GM18868 (cell line): ENCODE measurements around the gene CPE.

Experiments
- ATAC-seq: cut with Tn5 transposase; IDR thresholded peaks from one replicate; pipeline ENCODE4 v1.9.1; 2021; ENCODE audit warnings: mild to moderate bottlenecking, moderate library complexity; ENCODE audit not compliant: unreplicated experiment

The CPE gene

GRCh38 chr4:165364452-165365080 lies 14.2 kb upstream of the CPE start:
- ATAC-seq, result no peak

DNA sequence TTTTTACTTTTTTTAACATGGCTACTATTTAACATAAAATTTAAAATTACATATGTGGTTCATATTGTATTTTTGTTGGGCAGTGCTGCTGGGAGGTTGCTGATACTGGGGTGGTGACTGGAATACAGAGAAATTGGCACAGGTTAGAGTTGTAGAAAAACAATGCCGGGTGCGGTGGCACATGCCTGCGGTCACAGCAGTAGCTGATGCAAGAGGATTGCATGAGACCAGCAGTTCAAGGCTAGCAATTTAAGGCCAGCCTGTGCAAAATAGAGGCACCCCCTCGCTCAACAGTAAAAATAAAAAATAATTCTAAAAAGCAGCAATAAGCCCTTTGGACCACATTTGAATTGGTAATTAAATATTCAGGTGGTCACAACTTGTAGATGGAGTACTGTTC lies 11.8 kb upstream of the CPE start:
- no peak for ATAC-seq

- no peak for ATAC-seq
Measured at GRCh38 chr4:165368114-165368513, 10.7 kb upstream of the CPE start.

DNA sequence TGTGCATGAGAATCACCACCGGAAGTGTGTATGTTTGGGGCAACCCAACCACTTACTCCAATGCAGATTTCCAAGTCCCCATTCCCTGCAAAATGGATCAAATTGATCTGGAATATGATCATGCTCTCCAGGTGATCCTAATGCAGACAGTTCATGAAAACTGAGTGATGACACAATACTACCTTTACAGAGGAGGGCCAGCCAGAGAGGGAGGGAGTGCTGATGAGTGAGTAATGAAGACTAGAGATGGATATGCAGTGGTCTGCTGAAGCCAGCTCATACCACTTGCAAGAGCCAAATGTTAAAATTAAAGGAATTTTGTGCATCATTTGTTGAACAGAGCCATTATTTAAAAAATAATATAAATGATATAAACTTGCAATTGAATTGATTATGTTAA lies 10.2 kb upstream of the CPE start:
- ATAC-seq, result no peak

- ATAC-seq, result no peak
Measured at GRCh38 chr4:165369522-165369921, 9.3 kb upstream of the CPE start.

- ATAC-seq, result no peak
Measured at GRCh38 chr4:165370530-165370929, 8.3 kb upstream of the CPE start.

DNA sequence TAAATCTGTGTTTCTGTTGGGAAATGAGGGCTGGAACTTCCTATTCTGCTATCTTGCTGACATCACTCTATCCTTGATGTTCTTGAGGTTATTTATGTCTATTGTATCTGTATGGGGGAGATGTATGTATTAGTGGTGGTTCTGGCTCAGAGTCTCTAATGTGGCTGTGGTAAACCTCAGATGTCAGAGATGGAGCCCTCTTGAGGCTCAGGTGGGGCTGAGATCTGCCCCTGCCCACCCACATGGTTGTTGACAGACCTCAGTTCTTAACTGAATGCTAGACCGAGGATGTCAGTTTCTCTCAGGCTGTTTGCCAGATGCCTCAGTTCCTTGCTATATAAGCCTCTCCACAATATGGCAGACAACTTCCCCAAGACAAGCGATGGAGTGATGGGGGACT lies 3.3 kb upstream of the CPE start:
- ATAC-seq, result no peak

DNA sequence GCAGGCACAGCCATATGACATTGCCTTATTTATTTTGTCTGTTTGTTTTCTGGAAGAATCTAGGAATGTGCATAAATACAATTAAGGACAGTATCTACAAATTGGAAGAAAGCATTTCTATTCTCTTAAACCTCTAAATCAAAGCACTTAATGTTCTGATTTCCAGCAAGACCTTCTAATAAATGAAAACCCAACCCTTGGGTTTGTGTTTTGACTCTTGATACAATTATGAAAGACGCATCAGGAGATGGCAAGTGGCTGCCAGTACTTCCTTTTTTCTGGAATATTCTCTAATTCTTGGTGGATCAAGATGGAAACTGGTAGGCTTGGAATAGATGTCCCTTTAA lies 437 bp upstream of the CPE start:
- ATAC-seq, result no peak

DNA sequence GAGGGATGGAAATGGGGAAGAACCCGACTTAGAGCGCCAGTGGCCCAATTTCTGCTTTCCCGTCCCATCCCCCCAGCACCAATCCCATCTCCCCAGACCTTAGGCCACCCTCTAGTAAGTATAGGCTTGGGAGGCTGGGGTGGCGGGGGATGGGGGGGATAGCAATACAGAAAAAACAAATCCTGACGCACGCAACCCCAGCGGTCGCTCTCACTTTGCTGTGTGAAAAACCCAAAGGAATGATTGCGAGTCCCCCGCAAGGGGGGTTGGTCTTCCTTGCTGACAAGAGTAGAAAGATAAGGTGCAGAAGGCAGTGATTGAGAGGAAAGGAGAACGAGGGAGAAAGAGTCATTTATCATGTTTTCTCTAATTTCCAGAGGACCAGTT lies 863 bp downstream of the CPE start:
- no peak for ATAC-seq

- no peak for ATAC-seq
Measured at GRCh38 chr4:165380805-165381204, 2.0 kb downstream of the CPE start.

GRCh38 chr4:165381821-165382373 lies 3.1 kb downstream of the CPE start:
- no peak for ATAC-seq

DNA sequence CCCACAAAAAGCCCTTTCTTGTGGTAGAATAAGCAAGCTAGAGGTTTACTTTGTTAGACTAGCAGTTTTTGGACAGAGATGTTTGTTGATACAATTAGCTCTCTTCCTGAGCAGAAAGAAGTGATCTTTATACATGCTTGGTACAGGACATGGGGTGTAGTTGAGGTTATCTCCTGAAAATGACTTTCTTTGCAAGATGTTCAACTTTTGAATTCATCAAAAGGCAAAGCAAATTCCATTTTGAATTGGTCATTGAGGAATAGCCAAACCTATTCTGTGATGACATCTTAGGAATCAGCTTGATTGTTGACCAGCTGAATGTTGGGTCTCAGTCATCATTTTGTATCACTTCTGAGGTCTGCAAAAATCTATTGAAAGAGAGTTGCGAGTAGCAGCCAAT lies 3.8 kb downstream of the CPE start:
- ATAC-seq, result no peak

- no peak for ATAC-seq
Measured at GRCh38 chr4:165383591-165384073, 4.8 kb downstream of the CPE start.

DNA sequence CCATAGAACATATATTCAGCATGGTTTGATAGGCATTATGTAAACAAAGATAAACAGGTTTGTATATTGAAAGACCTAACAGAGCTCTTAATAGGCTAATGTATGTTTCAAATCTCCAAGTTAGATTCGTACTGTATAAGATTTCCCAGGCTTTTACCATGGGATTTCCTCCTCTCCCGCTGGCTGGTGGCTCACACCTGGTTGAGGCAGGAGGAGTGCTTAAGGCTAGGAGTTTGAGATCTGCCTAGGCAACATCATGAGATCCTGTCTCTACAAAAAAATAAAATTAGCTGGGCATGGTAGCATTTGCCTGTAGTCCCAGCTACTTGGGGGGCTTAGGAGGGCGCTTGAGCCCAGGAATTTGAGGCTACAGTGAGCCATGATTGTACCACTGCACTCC lies 5.4 kb downstream of the CPE start:
- ATAC-seq, result no peak

GRCh38 chr4:165384598-165384997 lies 5.8 kb downstream of the CPE start:
- no peak for ATAC-seq

DNA sequence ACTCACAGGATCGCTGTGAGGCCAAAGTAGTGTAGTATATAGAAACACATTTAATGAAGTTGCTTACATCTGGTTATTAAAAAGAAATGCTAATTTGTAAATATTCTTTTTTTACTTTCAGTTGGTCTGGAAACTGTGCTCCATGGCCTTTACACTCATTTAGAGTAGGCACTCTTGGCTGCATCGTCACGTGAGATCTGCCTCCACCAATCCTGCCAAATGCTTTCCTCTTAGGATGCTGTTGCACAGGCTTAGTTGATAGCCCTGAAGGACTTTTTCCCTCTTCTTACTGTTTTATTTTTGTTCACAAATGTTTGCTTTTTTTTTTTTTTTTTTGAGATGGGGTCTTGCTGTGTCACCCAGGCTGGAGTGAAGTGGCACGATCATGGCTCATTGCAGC lies 6.3 kb downstream of the CPE start:
- ATAC-seq, result no peak

DNA sequence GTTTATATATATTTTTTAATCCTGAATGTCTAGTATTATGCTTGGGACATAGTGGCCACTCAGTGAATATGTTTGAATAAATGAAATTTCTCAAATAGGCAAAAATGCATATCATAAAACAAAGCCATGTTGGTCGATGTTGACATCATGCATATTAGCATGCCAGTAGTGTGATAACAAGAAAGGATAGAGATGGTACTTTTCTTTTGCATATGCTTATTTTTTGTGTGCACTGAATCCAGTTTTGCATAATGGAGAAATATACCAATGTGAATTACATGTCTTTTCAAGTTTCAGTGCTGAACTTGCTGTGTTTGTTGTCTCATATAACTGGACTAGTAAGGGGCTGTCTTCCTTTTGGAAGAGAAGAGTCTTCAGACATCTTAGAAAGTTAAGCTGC lies 7.5 kb downstream of the CPE start:
- no peak for ATAC-seq

DNA sequence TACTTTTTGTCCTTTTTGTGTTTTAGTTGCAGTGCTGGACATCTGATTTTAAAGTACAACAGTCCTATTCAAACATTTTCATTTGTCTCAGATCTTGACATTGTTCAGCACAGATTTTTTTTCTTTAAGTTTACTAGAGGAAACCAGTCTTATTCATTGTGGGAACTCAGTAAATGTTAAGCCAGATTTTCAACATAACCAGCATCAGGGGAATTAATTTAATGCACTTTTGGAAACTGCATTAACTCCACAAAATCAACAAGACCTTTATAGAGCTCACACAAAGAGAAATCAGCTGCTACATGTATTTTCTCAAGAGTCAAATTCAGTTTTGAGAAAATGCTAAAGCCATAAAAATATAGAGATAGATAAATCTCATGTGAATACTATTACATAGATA lies 9.9 kb downstream of the CPE start:
- no peak for ATAC-seq

GRCh38 chr4:165393051-165393450 lies 14.2 kb downstream of the CPE start:
- ATAC-seq, result no peak

DNA sequence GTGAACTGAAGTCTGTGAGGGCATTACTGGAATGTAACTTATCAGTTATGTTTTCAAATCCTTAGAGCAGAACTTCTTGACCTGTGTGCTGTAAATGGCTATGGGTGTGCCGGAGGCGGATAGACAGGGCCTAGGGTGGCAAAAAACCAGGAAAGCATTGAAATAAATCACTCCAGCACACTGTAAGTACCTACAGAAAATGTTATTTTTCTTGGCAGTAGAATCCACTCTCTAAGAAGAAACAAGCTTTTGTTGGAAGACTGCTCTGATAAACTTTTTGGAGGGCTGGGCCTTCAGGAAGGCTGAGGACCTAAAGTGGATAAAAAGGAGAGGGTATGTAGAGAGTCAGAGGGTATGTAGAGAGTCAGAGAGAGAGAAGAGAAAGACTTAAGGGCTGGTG lies 14.9 kb downstream of the CPE start:
- ATAC-seq, result no peak

DNA sequence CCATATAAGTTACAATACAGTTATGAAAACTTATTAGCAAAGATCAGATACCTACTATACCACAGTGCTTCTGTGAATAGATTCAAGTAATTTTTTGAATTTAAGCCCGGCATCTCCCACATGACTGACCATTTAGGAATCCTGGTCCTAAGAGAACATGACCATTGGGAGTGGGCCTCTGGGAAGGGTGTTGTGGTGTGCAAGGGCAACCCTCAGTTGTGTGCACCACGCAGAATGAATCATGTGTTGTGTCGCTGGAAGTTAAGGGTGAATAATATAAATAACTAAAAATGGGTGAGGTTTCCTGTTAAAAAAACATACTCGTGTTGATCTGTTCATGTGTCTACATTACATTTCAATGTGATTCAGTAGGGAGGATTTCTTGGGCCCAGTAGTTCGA lies 15.5 kb downstream of the CPE start:
- no peak for ATAC-seq

DNA sequence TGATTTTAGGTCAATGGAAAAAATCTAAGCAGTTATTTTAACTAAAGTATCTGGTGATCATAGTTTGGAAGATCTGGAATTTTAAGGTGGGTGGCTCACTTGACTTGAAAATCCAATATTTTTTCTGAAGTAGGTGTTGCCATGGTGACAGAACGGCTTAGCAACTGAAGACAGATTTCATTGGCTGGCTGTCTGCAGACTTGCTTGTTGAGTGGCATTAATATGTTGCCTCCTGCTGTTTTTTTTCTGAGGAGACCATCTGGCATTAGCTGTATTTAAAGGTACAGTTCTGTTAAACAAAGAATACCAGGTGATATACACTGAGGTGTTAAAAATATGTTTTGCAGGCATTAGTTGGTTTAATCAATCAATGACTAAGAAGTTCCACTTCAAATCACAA lies 19.8 kb downstream of the CPE start:
- ATAC-seq, result peak; percentile 73

- ATAC-seq, result no peak
Measured at GRCh38 chr4:165402375-165402774, 23.6 kb downstream of the CPE start.
